A172 (cell line): ENCODE results near the gene MYL12A. TPM values are rescaled to one million over a fixed set of nuclear protein-coding genes. Genes with fewer than 3 reads are reported as not detected.
A peak's percentile ranks its signal among the peaks of the same experiment; 100 is the strongest.
"Not testable (repeated sequence)": the region's sequence is repeated elsewhere in the genome, so short reads cannot be mapped to it uniquely, and the experiment has no call there.

Experiments used
- DNase-seq: peaks from one replicate; pipeline ENCODE4 v3.0.0-alpha.2; 2015; ENCODE audit warnings: low spot score
- total RNA-seq: library from RNA; depleted of rRNA; stranded (reverse); fragments of >200 nt; shearing (Covaris generic); gene quantifications from 2 replicates; pipeline ENCODE4 v1.2.3, GENCODE V29; 2014

Gene MYL12A
- total RNA-seq, 1 experiment from 2014 or later, result 1,577 TPM

DNA sequence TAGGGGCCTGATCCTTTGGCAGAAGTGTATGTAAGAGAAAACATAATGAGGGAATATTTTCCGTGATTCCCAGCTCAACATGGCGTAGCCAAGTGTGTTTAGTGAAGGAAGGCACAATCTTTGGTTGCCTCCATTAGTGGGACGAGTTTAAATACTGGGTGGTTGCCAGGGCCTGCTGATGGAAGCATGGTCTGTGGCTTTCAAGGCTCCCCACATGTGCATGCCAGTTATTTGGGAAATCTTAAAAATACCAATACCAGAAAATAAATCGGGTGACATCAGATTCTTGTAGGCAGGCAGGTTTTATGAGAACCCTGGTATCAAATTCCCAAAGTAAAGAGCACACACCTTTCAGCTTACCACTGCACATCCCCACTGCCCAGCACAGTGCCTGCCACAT lies 7.1 kb downstream of the MYL12A start:
- no peak for DNase-seq

DNA sequence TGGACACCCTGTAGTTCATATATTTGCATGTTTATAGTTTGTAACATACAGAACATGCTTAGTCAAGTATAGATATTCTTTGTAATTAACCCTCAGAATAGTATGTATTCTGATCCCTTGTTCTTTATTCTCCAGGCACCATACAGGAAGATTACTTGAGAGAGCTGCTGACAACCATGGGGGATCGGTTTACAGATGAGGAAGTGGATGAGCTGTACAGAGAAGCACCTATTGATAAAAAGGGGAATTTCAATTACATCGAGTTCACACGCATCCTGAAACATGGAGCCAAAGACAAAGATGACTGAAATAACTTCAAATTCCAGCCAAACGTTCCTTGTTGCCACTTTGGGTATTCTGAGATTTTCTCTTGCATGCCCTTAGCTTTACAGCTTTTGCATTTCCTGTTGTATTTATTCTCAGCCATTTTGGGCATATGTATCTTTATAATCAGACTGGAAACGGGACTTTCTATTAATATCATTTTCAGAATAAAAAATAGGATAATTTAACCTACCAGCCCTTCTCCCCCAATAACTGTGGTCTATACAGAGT lies 8.1 kb downstream of the MYL12A start:
- no peak for DNase-seq

DNA sequence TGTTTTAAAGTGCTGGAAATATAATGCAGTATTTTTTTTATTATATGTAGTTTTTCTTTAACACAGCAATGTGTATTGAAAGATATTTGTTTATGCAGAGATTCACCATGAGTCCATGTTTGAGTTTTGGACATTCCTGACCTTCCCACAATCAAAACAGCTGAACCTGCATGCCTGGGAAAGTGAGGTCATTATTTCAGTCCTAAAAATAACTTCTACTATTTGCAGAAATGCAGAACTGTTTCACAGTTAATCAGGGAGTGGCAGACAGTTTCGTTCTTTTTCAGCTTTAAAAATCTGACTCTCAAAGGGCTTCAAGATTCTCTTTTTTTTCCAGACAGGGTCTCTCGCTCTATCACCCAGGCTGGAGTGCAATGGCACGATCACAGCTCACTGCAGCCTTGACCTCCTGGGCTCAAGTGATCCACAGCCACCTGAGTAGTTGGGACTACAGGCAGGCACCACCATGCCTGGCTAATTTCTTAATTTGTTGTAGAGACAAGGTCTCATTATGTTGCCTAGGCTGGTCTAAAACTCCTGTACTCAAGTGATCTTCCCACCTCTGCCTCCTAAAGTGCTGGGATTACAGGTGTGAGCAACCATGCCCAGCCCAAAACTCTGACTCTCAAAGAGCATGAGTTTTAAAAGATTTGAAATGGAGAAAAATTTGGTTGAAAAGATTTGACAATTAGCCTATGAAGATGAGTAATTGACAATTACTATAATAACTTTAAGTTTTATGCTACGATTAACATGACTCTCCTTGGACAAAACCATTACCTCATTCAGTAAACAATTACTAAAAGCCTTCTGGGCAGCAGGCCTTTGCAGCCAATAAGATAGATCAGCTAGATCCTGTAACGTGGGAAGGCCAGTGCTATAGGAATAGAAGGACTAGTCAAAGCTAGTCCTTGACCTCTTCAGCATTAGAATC lies 9.4 kb downstream of the MYL12A start:
- DNase-seq, result peak; percentile 61

DNA sequence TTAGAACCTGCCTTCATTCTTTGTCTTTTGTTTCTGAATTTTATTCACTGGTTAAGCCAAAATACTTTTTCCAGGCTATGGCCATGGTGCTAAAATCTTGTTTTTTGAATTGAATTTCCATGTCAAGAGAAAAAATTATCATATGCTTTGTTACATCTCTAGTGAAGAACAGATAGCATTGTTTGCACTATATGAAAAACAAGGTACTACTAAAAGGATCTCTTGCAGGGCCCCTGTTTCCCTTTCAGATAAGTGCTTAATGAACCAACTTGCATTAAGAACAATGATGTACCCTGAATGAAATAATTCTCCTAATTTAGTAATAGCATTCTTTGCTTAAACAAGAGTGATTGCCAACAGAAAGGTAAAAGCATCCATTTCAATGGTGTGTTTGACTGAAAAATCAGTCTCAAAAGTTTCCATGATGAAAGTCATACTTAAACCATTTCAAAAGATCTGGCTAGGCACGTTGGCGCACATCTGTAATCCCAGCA lies 10.1 kb downstream of the MYL12A start:
- no peak for DNase-seq

DNA sequence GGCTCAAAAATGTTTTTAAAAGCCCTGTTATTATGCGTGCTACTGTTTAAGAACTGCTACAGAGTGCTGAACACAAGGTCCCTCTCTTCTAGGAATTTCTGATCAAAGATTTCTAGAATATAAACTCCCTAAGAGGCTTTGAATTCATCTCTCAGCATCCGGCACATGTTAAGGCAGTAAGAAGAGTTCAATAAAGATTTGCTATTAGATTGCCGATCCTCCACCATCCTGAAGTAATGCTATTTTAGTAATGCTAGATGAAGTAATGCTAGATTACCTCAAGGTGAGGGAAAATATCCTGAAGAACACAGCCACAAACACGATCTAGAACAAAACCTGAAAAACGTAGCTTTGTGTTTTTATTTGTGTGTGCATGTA lies 13.4 kb downstream of the MYL12A start:
- no peak for DNase-seq

DNA sequence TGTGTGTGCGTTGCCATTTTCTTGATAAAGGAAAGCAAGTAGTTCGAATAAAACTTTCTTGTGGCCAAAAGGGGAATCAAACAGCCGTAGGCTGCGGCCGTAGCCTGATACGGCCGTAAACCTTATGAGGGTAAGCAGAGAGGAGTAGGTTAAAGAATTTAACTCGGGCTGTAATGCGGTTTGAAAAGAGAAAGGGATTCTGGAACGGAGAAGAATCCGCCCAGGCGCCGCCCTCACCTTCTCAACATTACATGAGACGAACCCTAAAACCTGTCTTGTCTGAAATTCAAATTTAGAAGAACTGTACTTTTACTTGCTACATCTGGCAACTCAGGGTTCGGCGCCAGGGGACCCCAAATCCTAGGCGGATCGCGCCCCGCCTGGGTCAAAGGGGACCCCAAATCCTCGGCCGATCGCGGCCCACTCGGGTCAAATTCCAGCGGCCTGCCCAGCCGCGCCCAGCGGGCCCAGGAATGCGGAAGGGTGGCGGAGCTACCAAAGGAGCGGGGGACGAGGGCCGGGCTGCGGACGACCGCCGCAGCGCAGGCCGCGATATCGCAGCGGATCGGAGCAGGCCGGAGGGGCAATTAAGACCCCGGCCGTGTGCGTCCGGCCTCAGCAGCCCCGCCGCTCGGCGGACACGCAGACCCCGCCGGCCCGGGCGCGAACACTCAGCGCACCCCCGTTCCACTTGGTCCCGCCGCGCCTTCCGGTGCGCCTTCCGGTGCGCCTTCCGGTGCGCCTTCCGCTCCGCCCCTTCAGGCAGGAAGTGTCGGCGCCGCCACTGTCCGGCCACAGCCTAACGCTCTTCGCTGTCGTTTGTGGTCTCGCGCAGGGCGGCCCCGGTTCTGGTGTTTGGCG lies 14.0 kb downstream of the MYL12A start, which contains the start of gene MYL12B:
Gene MYL12B, plus strand, starts transcription at position 761 of the 861 bp plus-strand sequence. CDS start 10,766 bp downstream, outside the sequence.
- DNase-seq, result peak; percentile 79

DNA sequence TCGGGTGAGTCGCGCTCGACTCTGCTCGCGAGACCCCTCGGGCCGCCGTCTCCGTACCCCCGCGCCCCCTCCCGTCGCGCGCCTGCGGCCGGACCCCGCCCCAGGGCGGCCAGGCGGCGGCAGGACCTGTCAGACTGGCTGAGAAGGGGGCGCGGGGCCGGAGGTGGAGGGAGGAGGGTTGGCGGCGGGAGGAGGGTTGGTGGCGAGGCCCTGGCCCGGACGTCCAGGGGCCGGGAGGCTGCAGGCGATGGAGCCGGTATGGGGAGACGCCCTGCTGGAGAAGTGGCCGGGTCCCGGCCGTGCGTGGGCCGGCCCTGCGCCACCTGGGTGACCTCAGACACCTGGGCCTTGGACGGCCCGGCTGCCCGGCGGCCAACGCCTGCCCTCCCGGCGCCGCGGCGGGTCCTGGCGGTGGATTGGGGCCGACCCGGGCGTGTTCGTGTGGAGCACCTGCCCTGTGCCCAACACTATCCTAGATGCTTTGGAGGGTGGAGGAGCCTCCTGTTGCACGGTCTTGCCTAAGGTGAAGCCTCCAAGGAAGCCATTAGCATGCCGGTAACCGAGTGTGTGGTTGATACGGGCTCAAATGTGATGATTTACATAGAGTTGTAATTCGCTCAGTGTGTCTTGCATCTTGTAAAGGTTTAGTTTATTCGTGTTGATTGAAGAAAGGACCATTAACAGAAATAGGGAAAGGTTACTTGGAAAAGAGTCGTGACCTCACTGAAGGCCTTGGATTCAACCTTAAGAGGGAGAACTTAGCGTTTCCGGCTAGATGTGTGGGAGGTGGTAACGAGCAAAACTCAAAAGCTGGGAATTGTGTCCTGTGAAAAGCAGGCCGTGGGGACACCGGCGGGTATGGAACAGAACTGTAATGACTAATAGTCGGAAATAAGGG lies 14.9 kb downstream of the MYL12A start:
- DNase-seq, result no peak

DNA sequence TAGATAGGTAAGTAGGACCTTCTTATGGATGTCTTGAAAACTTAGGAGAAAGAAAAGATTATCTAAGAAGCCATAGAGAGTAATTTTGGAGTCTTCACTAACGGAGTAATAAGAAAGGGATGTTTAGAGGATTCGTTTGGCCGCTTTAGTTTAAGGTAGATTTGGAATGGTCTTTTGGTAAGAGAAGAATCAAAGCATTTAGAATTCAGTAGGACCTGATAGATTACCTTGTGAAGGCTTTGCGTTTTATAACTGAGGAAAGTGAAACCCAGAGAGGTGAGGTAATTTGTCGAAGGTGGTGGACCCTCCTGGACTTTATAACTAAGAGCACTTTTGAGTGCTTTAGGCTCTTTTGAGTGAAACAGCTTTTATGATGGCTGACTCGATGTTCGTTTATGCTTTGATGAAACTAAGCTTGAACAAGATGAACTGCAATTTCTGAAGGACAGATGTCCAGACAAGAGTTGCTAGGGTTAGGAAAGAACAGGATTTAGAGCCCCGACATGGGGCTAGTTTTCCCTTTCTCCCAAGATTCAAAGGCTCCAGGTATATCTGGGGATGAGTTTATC lies 15.6 kb downstream of the MYL12A start:
- no peak for DNase-seq

DNA sequence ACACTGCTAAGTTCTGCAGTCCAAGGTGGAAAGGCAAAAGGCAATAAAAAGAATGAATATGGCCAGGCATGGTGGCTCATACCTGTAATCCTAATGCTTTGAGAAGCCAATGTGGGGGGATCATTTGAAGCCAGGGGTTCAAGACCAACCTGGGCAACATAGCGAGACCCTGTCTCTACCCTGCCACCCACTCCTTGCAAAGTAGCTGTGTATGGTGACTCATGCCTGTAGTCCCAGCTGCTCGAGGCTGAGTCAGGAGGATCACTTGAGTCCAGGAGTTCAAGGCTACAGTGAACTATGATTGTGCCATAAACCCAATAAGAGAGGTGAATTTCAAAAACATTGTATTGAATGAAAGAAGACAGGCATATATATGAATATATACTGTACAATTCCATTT lies 16.8 kb downstream of the MYL12A start:
- DNase-seq, result no peak

DNA sequence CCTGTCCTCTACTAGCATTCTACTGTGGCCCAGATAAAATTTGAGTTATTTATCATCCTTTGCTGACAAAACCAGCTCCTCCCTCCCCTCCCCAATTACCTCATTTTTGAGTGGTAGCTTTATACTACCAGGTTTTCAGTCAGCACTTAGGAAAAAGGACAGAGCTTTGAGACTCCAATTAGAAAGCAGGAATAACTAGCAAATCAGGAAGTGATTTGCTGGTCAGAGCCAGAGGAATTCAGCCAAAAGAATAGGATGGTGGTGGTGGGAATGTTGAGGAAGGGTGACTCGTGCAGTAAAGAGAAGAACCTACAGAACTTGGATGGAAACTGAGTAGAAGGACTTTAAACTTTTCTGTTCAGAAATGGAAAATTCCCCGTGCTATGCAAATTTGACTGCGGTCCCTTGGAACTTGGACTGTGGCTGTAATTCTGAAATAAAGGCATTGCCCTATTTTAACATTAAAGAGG lies 18.0 kb downstream of the MYL12A start:
- peak; percentile 43 for DNase-seq

DNA sequence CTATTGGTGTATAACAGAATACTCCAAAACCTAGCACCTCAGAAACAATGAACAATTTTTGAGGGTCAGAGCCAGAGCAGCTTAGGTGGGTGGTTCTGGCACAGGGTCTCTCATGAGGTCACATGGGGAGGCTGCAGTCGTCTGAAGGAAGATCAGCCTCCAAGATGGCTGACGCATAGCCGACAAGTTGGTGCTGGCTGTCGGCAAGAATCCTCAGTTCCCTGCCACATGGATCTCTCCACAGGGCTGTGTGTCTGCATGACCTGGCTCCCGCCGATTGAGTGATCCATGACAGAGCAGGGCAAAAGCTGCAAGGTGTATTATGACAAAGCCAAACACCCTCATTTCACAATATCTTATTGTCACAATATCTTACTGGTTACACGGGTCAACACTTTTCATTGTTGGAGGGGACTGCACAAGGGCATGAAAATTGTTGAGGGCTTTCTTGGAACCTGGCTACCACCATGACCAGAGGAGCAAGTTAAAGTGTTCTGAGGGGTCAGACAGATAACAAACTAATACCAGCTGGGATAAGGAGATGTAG lies 18.5 kb downstream of the MYL12A start:
- no peak for DNase-seq

DNA sequence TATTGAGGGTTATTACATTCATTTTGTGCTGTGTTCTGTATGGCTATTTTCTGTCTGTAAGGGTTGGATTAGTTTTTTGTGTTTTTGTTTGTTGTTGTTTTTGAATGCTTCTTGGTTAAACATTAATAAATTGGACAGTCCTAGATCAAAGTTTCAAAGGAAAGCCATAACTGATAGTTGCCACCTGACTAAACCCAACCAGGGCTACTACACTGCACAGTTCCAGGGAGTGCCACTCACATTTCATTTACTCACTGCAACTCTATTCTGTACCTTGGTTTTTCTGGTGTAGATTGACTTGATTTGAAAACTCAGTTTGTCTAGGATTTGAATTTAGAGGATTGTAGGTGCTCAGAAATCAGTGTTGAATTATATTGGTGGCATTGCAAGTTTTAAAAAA lies 20.7 kb downstream of the MYL12A start:
- DNase-seq, result no peak

DNA sequence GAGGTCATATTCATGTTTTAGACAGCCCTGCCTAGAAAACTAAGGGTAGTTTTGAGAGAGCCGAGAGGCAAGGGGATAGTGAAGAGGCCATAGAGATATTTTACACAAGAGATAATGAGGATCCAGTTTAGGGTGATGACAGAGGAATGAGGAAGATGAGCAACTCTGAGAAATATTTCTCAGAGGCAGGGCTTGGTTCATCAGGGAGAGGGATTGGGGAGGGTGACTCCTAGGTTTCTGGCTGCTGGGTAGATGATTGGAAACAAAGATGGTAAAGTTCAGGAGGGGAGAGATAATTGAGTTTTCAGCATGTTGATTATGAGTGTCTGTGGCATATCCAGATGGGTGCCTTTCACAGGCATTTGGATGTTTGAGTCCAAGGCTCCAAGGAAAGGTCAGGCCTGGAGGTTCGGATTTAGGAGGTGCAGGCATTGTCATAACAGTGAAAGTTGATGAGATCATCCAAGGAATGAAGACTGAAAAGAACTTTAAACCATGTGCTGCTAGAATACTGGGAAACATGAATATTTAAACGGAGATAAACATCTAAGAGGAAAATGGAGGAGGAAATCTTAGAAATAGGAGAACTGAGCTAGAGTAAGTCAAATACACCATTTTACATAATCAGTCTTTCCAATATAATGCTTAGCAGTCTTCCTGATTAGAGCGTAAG lies 21.8 kb downstream of the MYL12A start:
- no peak for DNase-seq

DNA sequence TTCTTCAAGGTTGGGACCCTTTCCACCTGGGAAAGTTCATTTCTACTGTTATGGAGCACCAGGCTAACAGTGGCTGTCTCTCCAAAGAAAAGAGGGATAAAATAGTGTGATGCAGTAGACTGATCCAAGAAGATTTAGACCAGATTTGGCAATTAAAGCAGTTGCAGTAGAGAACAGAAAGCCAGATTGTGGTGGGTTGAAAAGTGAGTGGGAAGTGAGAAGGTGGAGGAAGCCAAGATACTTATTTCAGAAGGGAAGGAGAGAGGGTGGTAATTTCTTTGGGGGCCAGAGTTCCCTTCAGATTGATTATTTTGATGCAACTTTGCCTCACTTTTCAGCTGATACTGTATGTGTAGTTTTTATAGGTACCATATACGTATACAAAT lies 22.3 kb downstream of the MYL12A start:
- no peak for DNase-seq

DNA sequence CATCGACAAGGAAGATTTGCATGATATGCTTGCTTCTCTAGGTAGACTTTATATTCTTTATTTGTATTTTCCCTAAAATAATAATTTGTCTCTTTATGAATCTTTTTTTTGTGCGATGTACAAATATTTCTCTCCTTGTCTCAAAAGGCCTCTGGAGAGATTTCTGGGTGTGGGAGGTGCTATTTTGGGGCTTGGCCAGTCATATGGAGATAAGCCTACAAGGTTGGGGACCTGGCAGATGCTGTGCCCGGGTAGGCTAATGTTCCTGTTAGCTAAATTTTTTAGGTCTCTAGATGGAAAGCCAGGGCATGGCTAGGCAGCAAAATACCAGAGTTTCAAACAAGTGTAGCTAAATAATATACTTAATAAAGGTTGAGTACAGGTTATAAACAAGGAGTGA lies 25.4 kb downstream of the MYL12A start:
- no peak for DNase-seq

DNA sequence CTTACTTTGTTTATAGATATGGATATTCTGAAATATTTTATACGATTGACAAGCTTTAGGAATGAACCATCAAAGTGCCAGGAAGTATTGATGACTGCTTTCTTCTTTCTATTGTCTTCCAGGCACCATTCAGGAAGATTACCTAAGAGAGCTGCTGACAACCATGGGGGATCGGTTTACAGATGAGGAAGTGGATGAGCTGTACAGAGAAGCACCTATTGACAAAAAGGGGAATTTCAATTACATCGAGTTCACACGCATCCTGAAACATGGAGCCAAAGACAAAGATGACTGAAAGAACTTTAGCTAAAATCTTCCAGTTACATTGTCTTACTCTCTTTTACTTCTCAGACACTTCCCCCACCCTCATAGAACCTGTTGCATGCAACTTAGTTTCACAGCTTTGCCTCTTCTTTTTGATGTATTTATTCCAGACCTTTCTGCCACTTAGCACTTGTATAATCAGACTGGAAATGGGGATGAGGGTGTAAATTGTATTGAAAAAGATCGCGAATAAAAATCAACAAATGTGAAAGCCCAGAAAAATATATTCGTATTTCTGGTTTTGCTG lies 30.1 kb downstream of the MYL12A start:
- DNase-seq, result not testable (repeated sequence)

DNA sequence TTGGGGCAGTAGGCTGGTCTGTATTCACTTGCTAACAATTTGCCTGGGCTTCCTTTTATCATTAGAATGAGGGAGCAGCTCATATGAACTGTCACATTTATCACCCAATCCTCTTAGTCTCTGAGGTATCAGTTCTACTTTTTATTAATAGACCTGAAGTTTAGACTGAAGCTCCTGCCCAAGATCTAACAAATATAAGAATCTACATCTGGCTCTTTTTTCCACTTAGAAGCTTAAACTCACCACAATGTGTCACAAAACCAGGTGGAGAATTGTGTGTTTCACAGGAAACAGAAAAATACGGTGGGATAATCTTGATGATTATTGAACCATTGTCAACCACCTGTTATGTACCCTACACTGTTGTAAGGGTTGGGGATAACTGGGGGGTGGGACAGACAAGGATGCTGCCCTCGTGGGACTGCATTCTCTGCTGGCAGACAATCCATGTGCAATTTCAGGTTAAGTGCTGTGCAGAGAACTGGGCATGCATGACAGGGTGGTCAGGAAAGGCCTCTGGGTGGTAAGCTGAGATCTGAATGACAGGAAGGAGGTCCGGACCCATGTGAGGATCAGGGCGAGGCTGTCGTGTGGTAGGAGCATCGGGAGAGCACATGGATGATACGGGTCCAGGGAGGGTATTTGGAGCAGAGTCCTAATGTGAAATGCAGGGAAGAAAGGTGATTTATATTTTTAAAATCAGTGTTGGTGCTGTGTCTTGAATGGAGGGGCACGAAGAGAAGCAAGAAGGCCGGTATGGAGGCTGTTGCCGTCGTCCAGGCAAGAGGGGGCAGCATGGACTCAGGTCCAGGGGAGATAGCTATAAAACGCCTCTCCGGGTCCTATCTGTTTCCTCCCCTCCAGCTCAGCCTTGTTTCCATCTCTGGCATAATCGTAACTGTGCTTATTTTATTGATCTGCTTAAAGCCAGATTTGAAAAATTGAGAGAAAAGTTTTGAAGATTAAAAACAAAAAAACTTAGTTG lies 31.9 kb downstream of the MYL12A start:
- DNase-seq, result no peak
